ENCODE results near the gene STARD13.

The STARD13 gene

DNA sequence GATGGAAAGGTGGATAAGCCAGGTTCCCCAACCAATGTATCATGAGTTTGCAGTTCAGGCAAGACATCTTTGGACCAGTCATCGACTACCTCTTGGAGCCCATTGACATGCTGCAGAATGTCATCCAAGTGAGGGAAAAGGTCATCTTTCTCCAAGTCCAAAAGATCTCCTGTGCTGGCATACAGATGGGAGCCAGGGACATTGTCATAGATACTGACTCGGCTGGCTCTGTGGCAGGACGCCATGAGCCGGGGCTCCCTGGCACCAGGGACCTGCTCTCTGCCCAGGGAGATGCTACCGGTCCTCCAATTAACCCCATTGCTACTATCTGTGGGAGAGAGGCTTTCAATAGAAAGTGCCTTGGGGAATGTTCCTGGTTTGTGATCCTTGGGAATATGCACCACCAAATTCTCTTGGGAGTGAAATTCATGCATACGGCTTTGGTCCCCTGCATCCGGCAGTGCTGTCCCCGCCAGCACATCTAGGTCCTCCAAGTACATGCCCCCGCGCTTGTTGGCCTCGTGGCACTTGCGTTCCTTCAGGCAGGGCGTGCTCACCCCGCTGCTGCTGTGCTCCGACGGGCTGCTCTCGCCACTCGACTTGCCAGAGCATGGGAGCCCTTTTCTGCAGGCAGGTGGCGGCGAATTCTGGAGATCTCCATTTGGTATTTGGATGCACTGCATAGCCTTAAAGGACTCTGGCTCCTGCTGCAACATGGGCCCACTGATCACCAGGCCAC lies 156.3 kb downstream of the STARD13 start:
- Histone ChIP-seq H3K9me3 (ENCODE audit: low read length) (no peaks in the 10 kb centered on the region), H2AFZ (ENCODE audit: low read depth, low read length) (no peak overlapping the region), H3K27me3 (ENCODE audit: insufficient read depth, low read length) (no peaks in the 10 kb centered on the region)

GRCh38 chr13:33128134-33128533 lies 157.4 kb downstream of the STARD13 start:
- no peaks in the 10 kb centered on the region for H3K27me3 ChIP-seq (ENCODE audit: insufficient read depth, low read length)
- H3K4me3 ChIP-seq (ENCODE audit: low read length) = no peak overlapping the region
- no peaks in the 10 kb centered on the region for H3K9me3 ChIP-seq (ENCODE audit: low read length)
- no peaks in the 10 kb centered on the region for H3K36me3 ChIP-seq (ENCODE audit: insufficient read depth, low read length)
- H2AFZ ChIP-seq (ENCODE audit: low read depth, low read length) = no peak overlapping the region
- H3K4me1 ChIP-seq (ENCODE audit: insufficient read depth, low read length) = peaks cover 38% of the 10 kb centered on the region

More for the DNA sequence above, 156.3 kb downstream of the STARD13 start:
- Histone ChIP-seq H3K4me3 (ENCODE audit: low read length) (no peak overlapping the region), H3K36me3 (ENCODE audit: insufficient read depth, low read length) (no peaks in the 10 kb centered on the region), H3K4me1 (ENCODE audit: insufficient read depth, low read length) (peaks cover 27% of the 10 kb centered on the region)

DNA sequence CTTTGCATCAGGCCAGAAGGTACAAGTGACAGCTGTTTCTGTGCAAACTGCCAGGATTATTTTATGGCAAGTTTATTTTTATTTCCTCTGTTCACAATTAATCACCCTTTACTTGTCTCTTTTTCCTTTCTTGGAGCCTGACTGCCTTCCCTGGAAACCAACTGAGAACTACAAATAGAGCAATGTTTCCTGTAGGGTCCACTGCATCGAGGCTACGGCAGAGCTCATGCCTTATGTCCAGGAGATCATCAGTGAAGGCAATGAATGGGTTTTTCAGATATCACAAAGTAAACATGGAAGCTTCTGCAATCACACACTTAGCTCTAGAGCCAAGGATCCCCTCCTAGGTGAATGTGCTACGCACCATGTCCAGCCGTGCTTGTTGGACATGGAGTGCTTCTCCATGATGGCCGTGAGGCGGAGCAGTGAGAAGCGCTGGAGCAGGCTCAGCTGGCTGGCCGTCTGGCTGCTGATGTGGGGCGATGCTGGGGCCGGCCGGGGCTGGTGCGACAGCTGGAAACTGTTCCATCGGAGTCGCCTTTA lies 158.5 kb downstream of the STARD13 start:
- Histone ChIP-seq H3K4me1 (ENCODE audit: insufficient read depth, low read length) (peaks cover 43% of the 10 kb centered on the region), H3K9me3 (ENCODE audit: low read length) (no peaks in the 10 kb centered on the region), H2AFZ (ENCODE audit: low read depth, low read length) (no peak overlapping the region), H3K4me3 (ENCODE audit: low read length) (no peak overlapping the region), H3K27me3 (ENCODE audit: insufficient read depth, low read length) (no peaks in the 10 kb centered on the region), H3K36me3 (ENCODE audit: insufficient read depth, low read length) (no peaks in the 10 kb centered on the region)

GRCh38 chr13:33125821-33126570 lies 159.6 kb downstream of the STARD13 start:
- no peak overlapping the region for H2AFZ ChIP-seq (ENCODE audit: low read depth, low read length)
- no peaks in the 10 kb centered on the region for H3K27me3 ChIP-seq (ENCODE audit: insufficient read depth, low read length)
- no peaks in the 10 kb centered on the region for H3K9me3 ChIP-seq (ENCODE audit: low read length)
- no peak overlapping the region for H3K4me3 ChIP-seq (ENCODE audit: low read length)
- no peaks in the 10 kb centered on the region for H3K36me3 ChIP-seq (ENCODE audit: insufficient read depth, low read length)
- H3K4me1 ChIP-seq (ENCODE audit: insufficient read depth, low read length) = peaks cover 43% of the 10 kb centered on the region

GRCh38 chr13:33123066-33123859 lies 162.3 kb downstream of the STARD13 start:
- Histone ChIP-seq H2AFZ (ENCODE audit: low read depth, low read length) (no peak overlapping the region), H3K27me3 (ENCODE audit: insufficient read depth, low read length) (no peaks in the 10 kb centered on the region), H3K36me3 (ENCODE audit: insufficient read depth, low read length) (no peaks in the 10 kb centered on the region)

GRCh38 chr13:33119856-33120543 lies 165.6 kb downstream of the STARD13 start:
- Histone ChIP-seq H3K4me3 (ENCODE audit: low read length) (no peak overlapping the region), H3K9me3 (ENCODE audit: low read length) (no peaks in the 10 kb centered on the region), H2AFZ (ENCODE audit: low read depth, low read length) (no peak overlapping the region), H3K27me3 (ENCODE audit: insufficient read depth, low read length) (no peaks in the 10 kb centered on the region), H3K36me3 (ENCODE audit: insufficient read depth, low read length) (no peaks in the 10 kb centered on the region), H3K4me1 (ENCODE audit: insufficient read depth, low read length) (peaks cover 19% of the 10 kb centered on the region)

More at GRCh38 chr13:33123066-33123859, 162.3 kb downstream of the STARD13 start:
- H3K9me3 ChIP-seq (ENCODE audit: low read length) = no peaks in the 10 kb centered on the region
- H3K4me3 ChIP-seq (ENCODE audit: low read length) = no peak overlapping the region
- H3K4me1 ChIP-seq (ENCODE audit: insufficient read depth, low read length) = peaks cover 43% of the 10 kb centered on the region

DNA sequence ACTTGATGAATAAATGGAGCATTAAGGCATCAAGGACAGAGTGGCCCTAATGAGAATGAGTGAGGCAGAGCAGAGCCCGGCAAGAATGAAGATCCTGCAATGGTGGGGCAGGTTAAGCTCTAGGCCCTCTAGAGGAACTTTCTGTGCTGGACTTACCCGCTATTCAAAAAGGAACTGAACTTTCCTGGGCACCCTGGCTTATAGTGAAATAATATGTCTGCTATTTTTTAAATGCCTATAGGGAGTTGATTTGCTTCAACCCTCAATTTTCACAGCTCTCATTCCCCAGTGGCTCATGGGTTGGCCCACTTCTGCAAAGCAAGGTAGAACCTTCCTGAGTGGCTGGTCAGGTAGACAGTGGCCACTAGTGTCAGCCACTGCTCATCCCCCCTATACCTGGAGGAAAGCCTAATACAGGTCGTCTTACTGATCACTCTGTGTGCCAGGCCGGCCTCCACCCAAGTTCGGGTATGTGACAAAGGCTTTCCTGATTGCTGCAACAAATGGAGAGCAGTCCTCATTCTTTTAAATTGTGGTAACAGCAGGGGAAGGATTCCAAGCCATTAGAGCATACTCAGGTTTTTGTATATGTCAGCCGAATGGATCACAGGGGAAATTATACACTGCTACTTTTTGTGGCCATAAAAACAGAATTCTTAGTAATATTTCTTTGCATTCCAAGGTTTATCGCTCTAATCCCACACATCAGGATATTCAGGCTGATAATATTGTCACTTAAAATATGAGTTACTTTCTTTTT lies 166.4 kb downstream of the STARD13 start:
- Histone ChIP-seq H3K4me1 (ENCODE audit: insufficient read depth, low read length) (peaks cover 15% of the 10 kb centered on the region), H3K9me3 (ENCODE audit: low read length) (no peaks in the 10 kb centered on the region), H3K36me3 (ENCODE audit: insufficient read depth, low read length) (no peaks in the 10 kb centered on the region), H3K4me3 (ENCODE audit: low read length) (no peak overlapping the region), H3K27me3 (ENCODE audit: insufficient read depth, low read length) (no peaks in the 10 kb centered on the region), H2AFZ (ENCODE audit: low read depth, low read length) (no peak overlapping the region)

DNA sequence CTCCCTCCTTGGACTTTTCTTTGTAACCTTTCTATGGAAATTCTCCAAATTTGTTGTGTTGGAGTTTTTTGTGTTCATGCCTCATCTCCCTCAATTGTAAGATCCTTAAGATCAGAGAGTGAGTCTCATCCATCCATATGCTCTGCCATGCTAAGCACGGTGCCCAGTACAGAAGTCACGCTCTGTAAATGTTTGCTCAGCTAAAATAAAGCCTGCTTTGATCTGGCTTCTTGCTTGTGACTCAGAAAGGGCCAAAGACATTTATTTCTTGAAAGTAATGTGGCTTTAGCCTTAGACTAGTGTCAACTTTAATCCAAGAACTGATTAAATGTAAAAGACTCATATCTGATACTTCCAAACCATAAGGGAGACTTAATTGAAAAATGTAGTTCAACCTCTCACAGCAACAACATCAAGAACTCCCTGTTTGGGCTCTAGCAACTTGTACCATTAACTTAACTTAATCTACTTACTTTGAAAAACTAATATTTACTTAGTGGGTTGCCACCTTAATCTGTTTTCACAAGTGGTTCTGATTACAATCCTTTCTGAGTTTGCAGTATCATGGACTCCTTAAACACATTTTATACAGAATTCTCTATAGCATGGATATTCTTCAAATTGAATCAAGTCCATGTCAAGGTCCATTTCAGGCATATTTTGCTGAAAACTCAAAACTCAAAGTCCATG lies 169.1 kb downstream of the STARD13 start:
- Histone ChIP-seq H3K27me3 (ENCODE audit: insufficient read depth, low read length) (no peaks in the 10 kb centered on the region), H3K36me3 (ENCODE audit: insufficient read depth, low read length) (no peaks in the 10 kb centered on the region), H3K9me3 (ENCODE audit: low read length) (no peaks in the 10 kb centered on the region), H3K4me3 (ENCODE audit: low read length) (no peak overlapping the region), H2AFZ (ENCODE audit: low read depth, low read length) (no peak overlapping the region), H3K4me1 (ENCODE audit: insufficient read depth, low read length) (no peaks in the 10 kb centered on the region)

- no peaks in the 10 kb centered on the region for H3K36me3 ChIP-seq (ENCODE audit: insufficient read depth, low read length)
- H3K4me1 ChIP-seq (ENCODE audit: insufficient read depth, low read length) = no peaks in the 10 kb centered on the region
- H3K4me3 ChIP-seq (ENCODE audit: low read length) = no peak overlapping the region
- H3K27me3 ChIP-seq (ENCODE audit: insufficient read depth, low read length) = no peaks in the 10 kb centered on the region
- no peaks in the 10 kb centered on the region for H3K9me3 ChIP-seq (ENCODE audit: low read length)
- H2AFZ ChIP-seq (ENCODE audit: low read depth, low read length) = no peak overlapping the region
Observed at GRCh38 chr13:33115274-33115673, 170.3 kb downstream of the STARD13 start.

DNA sequence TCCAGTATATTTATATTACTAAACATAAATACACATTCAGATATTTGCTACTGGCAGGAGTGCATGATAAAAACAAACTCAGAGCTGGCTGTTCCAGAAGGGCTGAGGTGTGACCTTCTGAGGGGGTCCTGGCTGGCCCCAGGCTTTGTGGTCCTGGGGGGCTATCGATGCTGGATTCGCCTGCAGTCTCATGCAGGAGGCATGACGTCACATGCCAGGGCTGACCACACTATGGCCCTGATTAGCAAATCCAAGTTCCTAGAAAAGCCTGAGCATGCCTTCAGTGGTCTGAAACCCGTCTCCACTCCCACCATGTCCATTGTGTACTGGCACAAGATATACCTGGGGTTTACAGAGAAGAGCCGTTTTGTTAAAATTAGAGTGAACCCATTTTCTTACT lies 171.4 kb downstream of the STARD13 start:
- H3K4me3 ChIP-seq (ENCODE audit: low read length) = no peak overlapping the region
- H3K9me3 ChIP-seq (ENCODE audit: low read length) = no peaks in the 10 kb centered on the region
- H3K4me1 ChIP-seq (ENCODE audit: insufficient read depth, low read length) = no peaks in the 10 kb centered on the region
- no peaks in the 10 kb centered on the region for H3K36me3 ChIP-seq (ENCODE audit: insufficient read depth, low read length)
- no peak overlapping the region for H2AFZ ChIP-seq (ENCODE audit: low read depth, low read length)
- no peaks in the 10 kb centered on the region for H3K27me3 ChIP-seq (ENCODE audit: insufficient read depth, low read length)

GRCh38 chr13:33112766-33113165 lies 172.8 kb downstream of the STARD13 start:
- no peaks in the 10 kb centered on the region for H3K27me3 ChIP-seq (ENCODE audit: insufficient read depth, low read length)

More at GRCh38 chr13:33112766-33113165, 172.8 kb downstream of the STARD13 start:
- H3K4me1 ChIP-seq (ENCODE audit: insufficient read depth, low read length) = no peaks in the 10 kb centered on the region
- H3K4me3 ChIP-seq (ENCODE audit: low read length) = no peak overlapping the region
- H2AFZ ChIP-seq (ENCODE audit: low read depth, low read length) = no peak overlapping the region
- H3K9me3 ChIP-seq (ENCODE audit: low read length) = no peaks in the 10 kb centered on the region
- no peaks in the 10 kb centered on the region for H3K36me3 ChIP-seq (ENCODE audit: insufficient read depth, low read length)

Data from neuron (in vitro differentiated cells).